Measurements from ENCODE around the gene SDHAF1.
A peak's percentile ranks its signal among the peaks of the same experiment; 100 is the strongest.
"Not testable (repeated sequence)": the region's sequence is repeated elsewhere in the genome, so short reads cannot be mapped to it uniquely, and the experiment has no call there.

SDHAF1 gene

DNA sequence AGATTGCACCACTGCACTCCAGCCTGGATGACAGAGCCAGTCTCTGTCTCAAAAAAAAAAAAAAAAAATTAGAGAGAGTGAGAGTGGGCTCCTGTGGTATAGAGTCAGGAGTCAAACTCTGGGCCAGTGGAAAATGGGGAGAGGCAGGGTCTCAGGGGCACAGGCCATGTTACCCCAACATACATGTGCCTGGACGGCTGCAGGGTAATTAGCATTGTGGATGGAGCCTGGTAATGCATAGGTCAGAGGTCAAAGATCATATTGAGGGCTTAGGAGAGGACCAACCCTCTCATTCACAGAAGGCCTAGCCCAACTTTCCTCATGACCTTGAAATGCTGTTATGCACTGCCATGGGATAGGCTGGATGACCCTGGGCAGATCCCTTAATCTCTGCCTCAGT, 30.6 kb downstream of the SDHAF1 start:
- no peak for DNase-seq

DNA sequence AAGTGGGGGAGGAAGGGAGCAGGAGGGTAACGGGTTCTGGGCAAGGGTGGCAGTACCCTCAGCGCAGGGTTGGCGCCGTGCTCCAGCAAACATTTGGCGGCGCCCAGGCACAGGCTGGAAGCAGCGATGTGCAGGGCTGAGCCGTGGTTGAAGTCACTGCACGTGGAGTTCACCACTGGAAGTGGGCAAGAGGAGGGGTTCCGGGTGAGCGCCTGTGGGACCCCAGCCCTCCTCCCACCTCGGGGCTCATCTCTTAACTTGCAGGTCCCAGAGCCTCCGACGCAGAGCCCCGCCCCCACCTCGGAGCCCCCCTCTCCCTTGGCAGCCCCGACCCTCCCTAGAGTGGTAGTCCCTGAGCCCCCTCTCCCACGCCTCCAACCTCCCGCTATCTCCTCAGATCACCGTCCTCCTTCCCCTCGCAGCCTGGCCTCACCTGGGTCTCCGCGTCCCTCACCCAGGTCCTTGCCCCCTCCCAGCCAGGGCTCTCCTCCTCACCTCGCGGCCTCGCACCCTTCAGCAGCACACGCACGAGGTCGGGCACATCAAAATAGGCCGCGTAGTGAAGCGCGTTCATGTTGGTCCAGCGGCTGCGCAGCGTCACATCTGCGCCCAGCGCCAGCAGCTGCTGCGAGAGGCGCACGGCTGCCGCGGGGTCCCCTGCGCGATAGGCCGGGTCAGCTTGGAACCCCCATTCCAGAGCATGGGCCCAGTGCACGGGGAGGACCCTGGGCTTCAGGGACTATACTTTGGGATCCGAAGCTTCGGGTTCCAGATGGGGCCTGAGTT, 31.3 kb downstream of the SDHAF1 start:
- DNase-seq: no peak

DNA sequence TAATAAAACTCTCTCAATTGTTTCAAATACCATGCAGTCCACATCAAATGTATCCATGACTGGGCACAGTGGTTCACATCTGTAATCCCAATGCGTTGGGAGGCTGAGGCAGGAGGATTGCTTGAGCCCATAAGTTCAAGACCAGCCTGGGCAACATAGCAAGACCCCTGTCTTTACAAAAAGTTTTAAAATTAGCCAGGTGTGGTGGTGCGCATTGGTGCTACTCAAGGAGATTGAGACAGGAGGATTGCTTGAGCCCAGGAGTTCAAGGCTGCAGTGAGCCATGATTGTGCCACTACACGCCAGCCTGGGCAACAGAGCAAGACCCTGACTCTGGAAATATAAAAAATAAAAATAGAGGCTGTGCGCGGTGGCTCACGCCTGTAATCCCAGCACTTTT, 32.7 kb downstream of the SDHAF1 start:
- DNase-seq: no peak

DNA sequence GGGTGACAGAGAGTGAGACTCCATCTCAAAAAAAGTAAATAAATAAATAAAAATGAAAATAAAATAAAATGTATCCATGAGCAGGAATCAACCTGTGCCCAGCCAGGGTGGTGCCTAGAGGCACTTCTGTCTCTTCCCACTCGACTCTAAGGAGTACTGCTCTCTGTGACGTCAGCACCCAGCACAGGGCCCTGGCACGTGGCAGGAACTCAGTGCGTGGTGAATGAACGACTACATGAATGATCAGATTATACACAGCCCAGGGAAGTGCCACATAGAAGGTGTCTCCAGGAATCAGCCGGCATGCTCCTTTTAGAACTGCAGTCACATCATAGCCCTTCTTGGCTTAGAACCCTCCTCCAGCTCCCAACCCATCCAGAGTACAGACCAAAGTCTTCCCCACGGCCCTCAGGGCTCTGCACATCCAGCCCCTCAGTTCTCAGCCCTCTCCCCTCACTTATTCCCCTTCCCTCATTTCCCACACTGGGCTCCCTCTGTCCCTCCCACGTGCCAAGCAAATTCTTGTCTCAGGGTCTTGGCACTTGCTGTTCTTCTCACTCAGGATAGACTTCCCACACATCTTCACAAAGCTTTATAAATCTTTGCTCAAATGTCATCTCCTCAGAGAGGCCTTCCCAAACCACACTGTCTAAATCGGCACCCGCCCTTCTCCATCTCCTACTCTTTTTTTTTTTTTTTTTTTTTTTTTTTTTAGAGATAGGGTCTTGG, 33.5 kb downstream of the SDHAF1 start:
- DNase-seq: no peak

DNA sequence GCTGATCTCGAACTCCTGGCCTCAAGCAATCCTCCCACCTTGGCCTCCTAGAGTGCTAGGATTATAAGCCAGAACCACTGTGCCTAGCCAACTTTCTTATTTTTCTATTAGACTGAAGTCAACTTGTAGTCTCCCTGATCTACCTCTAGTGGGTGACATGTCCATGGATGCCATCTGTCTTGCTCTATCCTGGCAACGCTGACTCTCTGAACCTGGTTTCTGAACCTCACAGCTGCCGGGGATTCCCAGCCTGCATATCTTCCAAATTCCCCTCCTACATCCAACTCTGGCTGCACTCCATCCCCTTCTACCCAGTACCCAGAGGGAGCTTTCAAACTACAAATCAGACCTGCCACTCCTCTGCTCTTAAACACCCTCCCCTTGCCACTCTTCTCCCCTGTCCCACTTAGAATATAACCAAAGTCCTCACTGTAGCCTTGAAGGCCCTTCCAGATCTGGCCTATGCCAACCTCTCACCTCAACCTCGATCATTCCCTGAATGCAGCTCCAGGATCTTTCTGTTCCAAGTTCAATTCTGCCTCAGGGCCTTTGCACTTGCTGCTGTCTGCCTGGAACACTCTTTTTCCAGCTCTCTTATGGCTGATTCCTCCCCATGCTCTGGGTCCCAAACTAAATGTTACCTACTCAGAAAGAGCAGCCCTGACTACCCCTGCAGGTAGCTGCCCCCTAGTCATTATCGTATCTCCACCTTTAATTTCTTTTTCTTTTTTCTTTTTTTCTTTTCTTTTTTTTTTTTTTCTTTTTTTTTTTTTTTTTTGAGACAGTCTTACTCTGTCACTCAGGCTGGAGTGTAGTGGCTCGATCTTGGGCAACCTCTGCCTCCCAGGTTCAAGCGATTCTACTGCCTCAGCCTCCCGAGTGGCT, 35.5 kb downstream of the SDHAF1 start:
- DNase-seq: peak; percentile 1

DNA sequence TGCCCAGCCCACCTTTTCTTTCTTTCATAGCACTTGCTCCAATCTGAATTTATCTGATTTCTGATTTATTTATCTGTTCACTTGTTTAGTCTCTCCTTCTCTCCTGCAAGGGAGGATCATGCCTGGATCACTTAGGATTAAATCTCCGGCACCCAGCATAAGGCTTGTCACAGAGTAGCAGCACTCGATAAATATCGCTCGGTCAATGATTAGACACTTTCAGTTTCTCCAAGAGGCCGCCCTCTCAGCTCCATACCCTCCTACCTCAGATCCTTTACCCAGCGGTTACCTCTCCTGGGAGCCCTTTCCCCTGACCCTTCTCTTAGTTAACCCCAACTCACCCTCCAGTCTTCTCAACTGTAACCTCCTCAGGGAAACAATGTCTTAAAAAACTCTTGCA, 36.3 kb downstream of the SDHAF1 start:
- no peak for DNase-seq

DNA sequence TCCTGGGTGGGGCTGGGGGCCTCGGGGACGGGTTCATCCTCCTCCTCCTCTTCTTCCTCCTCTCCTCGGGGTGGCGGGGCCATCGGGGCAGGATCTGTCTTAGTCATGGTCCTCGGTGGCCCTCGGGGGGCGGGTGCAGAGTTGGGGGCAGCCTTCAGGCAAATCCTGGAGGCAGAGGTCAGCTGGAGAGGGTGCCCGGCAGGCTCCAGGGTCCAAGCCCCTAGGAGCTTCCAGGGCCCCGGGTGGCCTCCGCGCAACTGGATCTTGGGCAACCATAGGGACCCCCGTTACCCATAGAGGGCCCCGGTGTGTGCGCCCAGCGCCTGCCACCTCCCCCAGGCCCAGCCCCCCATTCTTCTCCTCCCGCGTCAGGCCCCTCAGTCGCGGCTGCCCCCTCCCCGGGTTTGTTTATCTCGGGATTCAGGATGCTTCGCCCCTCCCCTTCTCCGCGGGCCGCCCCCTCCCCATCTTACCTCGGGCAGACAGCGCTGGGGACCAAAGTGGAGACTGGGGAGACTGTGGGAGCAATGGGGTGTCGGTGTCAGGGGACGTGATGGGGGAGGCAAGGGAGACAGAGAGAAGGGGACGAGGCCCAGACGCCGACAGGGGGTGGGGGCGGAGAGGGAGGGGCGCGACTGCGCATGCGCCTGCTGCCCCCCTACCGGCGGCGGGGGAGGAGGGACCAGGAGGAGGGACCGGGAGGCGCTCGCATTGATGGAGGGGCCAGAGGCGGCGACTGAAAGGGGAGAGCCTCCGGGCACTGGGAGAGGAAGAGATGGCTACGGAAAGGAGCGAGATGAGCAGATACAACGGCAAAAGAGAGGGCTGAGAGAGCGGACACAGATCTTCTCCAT, 37.5 kb downstream of the SDHAF1 start, which contains the start of gene CLIP3:
TSS of gene CLIP3 (minus strand) at position 623 of the 854 bp plus-strand sequence. CDS start at position 107, 516 bp downstream.
- no peak for DNase-seq

DNA sequence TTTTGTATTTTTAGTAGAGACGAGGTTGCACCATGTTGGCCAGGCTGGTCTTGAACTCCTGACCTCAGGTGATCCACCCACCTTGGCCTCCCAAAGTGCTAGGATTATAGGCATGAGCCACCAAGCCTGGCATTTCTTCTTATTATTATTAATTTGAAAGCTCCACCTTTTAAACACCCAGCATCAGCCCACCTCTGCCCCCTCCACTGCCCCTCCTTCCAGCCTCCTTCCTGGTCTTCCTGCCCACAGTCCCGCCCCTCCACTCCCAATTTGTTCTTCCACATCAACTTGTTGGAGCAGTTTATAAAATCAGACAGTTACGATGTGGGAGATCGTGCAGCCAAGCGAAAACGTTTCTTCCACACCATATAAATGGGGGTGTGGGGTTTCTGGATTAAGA, 45.5 kb downstream of the SDHAF1 start:
- DNase-seq: no peak

DNA sequence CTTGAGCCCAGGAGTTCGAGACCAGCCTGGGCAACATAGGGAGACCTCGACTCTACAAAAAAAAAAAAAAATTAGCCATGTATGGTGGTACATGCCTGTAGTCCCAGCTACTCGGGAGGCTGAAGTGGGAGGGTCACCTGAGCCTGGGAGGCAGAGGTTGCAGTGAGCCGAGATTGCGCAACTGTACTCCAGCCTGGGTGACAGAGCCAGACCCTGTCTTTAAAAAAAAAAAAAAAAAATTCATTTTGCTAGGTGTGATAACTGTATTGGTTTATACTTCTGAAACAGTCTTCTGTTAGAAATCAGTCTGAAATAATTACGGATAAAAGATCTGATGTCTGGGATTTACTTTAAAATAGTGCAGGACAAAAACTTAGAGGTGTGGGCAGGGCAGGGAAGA, 46.1 kb downstream of the SDHAF1 start:
- DNase-seq: not testable (repeated sequence)

DNA sequence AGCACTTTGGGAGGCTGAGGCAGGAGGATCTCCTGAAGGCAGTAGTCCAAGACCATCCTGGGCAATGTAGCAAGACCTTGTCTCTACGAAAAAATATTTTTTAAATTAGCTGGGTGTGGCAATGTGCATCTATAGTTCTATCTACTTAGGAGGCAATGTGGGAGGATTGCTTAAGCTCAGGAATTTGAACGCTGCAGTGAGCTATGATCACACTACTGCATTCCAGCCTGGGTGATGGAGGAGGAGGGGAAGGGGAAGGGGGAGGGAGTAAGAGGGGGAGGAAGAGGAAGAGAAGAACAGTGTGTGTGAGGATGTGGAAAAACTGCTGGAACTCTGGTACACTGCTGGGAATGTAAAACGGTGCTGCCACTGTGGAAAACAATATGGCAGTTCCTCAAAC, 46.8 kb downstream of the SDHAF1 start:
- no peak for DNase-seq

DNA sequence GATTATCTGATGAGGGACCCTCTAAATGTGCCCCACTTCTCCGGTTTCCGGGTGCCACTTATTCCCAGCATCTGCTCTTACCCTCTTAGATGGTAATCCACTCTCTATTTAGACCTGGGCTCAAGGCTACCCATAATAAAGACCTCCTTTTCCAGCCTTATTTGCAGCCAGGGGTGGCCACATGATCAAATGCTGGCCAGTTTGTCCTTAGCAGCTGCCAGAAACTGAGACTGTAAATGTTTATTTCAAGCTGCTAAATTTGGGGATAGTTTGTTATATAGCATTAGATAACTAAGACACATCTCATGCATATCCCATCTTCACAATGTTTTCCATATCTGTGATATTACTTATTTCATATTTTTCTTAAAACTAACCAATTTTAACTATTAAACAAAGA, 49.0 kb downstream of the SDHAF1 start:
- DNase-seq: no peak
